HEK293 (cell line): ENCODE data around the gene HK3.

Experiments used
- CTCF ChIA-PET: fragments of 350-600 bp; formaldehyde crosslinking; extraction: SDS; loops from one replicate; lab custom pipeline; 2021; ENCODE audit warnings: antibody characterized with exemption; lab: Yijun Ruan, JAX
- POLR2A ChIA-PET: fragments of 300-600 bp; formaldehyde crosslinking; extraction: SDS; loops from one replicate; lab custom pipeline; 2020; ENCODE audit warnings: antibody characterized with exemption, inconsistent platforms; lab: Yijun Ruan, JAX
- H3K27ac ChIP-seq: fragments of 200-500 bp; sonication (Bioruptor generic); 2 replicates; pipeline ENCODE4 v1.5.1; 2014; ENCODE audit warnings: low read depth, low read length, control low read depth, inconsistent platforms; ENCODE audit errors: extremely low read depth
- H3K36me3 ChIP-seq, 2 experiments: fragments of 200-500 bp in 1 of 2; sonication (Bioruptor generic) in 1 of 2; 1 replicate in 1 of 2; 2 replicates in 1 of 2; pipeline ENCODE4 v1.5.1; 2014 to 2017; ENCODE audit warnings: inconsistent platforms in 2 of 2, low read length in 2 of 2; ENCODE audit not compliant: control insufficient read depth in 2 of 2, insufficient read depth in 1 of 2
- H3K4me1 ChIP-seq: fragments of 200-500 bp; sonication (Bioruptor generic); 2 replicates; pipeline ENCODE4 v1.5.1; 2014; ENCODE audit warnings: mild to moderate bottlenecking, low read length, inconsistent platforms; ENCODE audit not compliant: control insufficient read depth, insufficient read depth
- H3K4me3 ChIP-seq: 2 replicates; pipeline ENCODE4 v1.5.1; 2011; ENCODE audit warnings: low read depth, mild to moderate bottlenecking, control low read depth, low read length, moderate library complexity
- H3K9me3 ChIP-seq: fragments of 200-500 bp; sonication (Bioruptor generic); 2 replicates; pipeline ENCODE4 v1.5.1; 2014; ENCODE audit warnings: low read depth, low read length, inconsistent platforms; ENCODE audit not compliant: control insufficient read depth, insufficient read depth
- OVOL3 ChIP-seq: fragments of 450-650 bp; formaldehyde crosslinking; IDR thresholded peaks from 2 replicates; pipeline ENCODE4 v1.5.1; 2016; ENCODE audit warnings: missing biosample characterization, missing genetic modification characterization
- PBX3 ChIP-seq: sonication (generic); formaldehyde crosslinking; IDR thresholded peaks from 2 replicates; pipeline ENCODE4 v1.8.1; 2022; ENCODE audit warnings: mild to moderate bottlenecking, moderate library complexity, missing genetic modification reagents
- SCRT1 ChIP-seq: fragments of 450-650 bp; formaldehyde crosslinking; IDR thresholded peaks from 2 replicates; pipeline ENCODE4 v1.5.1; 2016; ENCODE audit warnings: missing biosample characterization, missing genetic modification characterization, borderline replicate concordance
- YY2 ChIP-seq: fragments of 450-650 bp; formaldehyde crosslinking; IDR thresholded peaks from 2 replicates; pipeline ENCODE4 v1.5.1; 2016; ENCODE audit warnings: missing biosample characterization, missing genetic modification characterization
- ZBTB21 ChIP-seq: fragments of 450-650 bp; formaldehyde crosslinking; IDR thresholded peaks from 2 replicates; pipeline ENCODE4 v1.5.1; 2017; ENCODE audit warnings: missing biosample characterization, missing genetic modification characterization
- ZNF140 ChIP-seq: fragments of 450-650 bp; formaldehyde crosslinking; IDR thresholded peaks from 2 replicates; pipeline ENCODE4 v1.5.1; 2016; ENCODE audit warnings: missing biosample characterization, missing genetic modification characterization
- ZNF16 ChIP-seq: fragments of 450-650 bp; formaldehyde crosslinking; IDR thresholded peaks from 2 replicates; pipeline ENCODE4 v1.5.1; 2016; ENCODE audit warnings: low read depth, missing biosample characterization, missing genetic modification characterization
- ZNF23 ChIP-seq: fragments of 450-650 bp; formaldehyde crosslinking; IDR thresholded peaks from 2 replicates; pipeline ENCODE4 v1.5.1; 2016; ENCODE audit warnings: missing biosample characterization, missing genetic modification characterization, borderline replicate concordance
- ZNF274 ChIP-seq, 2 experiments: fragments of 200-500 bp in 1 of 2; fragments of 450-650 bp in 1 of 2; sonication (Bioruptor generic) in 1 of 2; formaldehyde crosslinking in 1 of 2; IDR thresholded peaks; 2 replicates each; pipeline versions ENCODE4 v1.5.1 to v1.6.1; 2014 to 2016; ENCODE audit warnings: borderline replicate concordance in 1 of 2, inconsistent platforms in 1 of 2, low read length in 1 of 2, missing biosample characterization in 1 of 2, missing genetic modification characterization in 1 of 2
- ZNF324 ChIP-seq: fragments of 450-650 bp; formaldehyde crosslinking; IDR thresholded peaks from 2 replicates; pipeline ENCODE4 v1.5.1; 2016; ENCODE audit warnings: missing biosample characterization, missing genetic modification characterization
- ZNF350 ChIP-seq: fragments of 450-650 bp; formaldehyde crosslinking; IDR thresholded peaks from 2 replicates; pipeline ENCODE4 v1.5.0; 2017; ENCODE audit warnings: missing biosample characterization, mild to moderate bottlenecking, missing genetic modification characterization
- ZNF394 ChIP-seq: fragments of 450-650 bp; formaldehyde crosslinking; IDR thresholded peaks from 2 replicates; pipeline ENCODE4 v1.5.1; 2016; ENCODE audit warnings: missing biosample characterization, missing genetic modification characterization, mild to moderate bottlenecking, moderate library complexity, borderline replicate concordance
- ZNF544 ChIP-seq: fragments of 450-650 bp; formaldehyde crosslinking; IDR thresholded peaks from 2 replicates; pipeline ENCODE4 v1.5.0; 2017; ENCODE audit warnings: missing biosample characterization, missing genetic modification characterization
- ZNF548 ChIP-seq: fragments of 450-650 bp; formaldehyde crosslinking; IDR thresholded peaks from 2 replicates; pipeline ENCODE4 v1.5.1; 2016; ENCODE audit warnings: missing biosample characterization, missing genetic modification characterization
- ZNF629 ChIP-seq: fragments of 450-650 bp; formaldehyde crosslinking; IDR thresholded peaks from 2 replicates; pipeline ENCODE4 v1.5.1; 2017; ENCODE audit warnings: missing biosample characterization, missing genetic modification characterization
- ZNF692 ChIP-seq: fragments of 450-650 bp; formaldehyde crosslinking; IDR thresholded peaks from 2 replicates; pipeline ENCODE4 v1.5.1; 2016; ENCODE audit warnings: missing biosample characterization, missing genetic modification characterization
- ZNF701 ChIP-seq: fragments of 450-650 bp; formaldehyde crosslinking; IDR thresholded peaks from 2 replicates; pipeline ENCODE4 v1.5.1; 2016; ENCODE audit warnings: missing biosample characterization, missing genetic modification characterization
- ZNF76 ChIP-seq: fragments of 450-650 bp; formaldehyde crosslinking; IDR thresholded peaks from 2 replicates; pipeline ENCODE4; 2016; ENCODE audit warnings: low read depth, missing biosample characterization, missing genetic modification characterization, borderline replicate concordance
- ZNF777 ChIP-seq: fragments of 450-650 bp; formaldehyde crosslinking; IDR thresholded peaks from 2 replicates; pipeline ENCODE4 v1.5.1; 2017; ENCODE audit warnings: missing biosample characterization, missing genetic modification characterization, borderline replicate concordance
- TF ChIP-seq, protein P1 (sequence below): fragments of 450-650 bp; formaldehyde crosslinking; IDR thresholded peaks from 2 replicates; pipeline ENCODE4 v1.5.1; 2016; ENCODE audit warnings: missing biosample characterization, missing genetic modification characterization
- TF ChIP-seq, protein P2 (sequence below): fragments of 450-650 bp; formaldehyde crosslinking; IDR thresholded peaks from 2 replicates; pipeline ENCODE4 v1.5.1; 2017; ENCODE audit warnings: missing biosample characterization, missing genetic modification characterization
- TF ChIP-seq, protein P3 (sequence below): fragments of 450-650 bp; formaldehyde crosslinking; IDR thresholded peaks from 2 replicates; pipeline ENCODE4 v1.5.1; 2017; ENCODE audit warnings: missing biosample characterization, missing genetic modification characterization

HK3 gene

GRCh38 chr5:176883700-176884570 is 15.2 kb downstream of the HK3 start:
- no peak for TF ChIP-seq ZNF324 (tag by site-specific recombination)
- TF ChIP-seq OVOL3 (tag by site-specific recombination), result no peak
- no peak for TF ChIP-seq ZNF544 (tag by site-specific recombination)
- TF ChIP-seq ZBTB21 (tag by site-specific recombination), result no peak
- no peak for TF ChIP-seq ZNF140 (tag by site-specific recombination)
- no peak for TF ChIP-seq ZNF16
- no peak for TF ChIP-seq ZNF548 (tag by site-specific recombination)
- TF ChIP-seq ZNF692 (tag by site-specific recombination), result no peak
- TF ChIP-seq ZNF629 (tag by site-specific recombination), result no peak
- TF ChIP-seq ZNF394, result no peak
- H3K27ac ChIP-seq, result no peak overlapping the region
- CTCF ChIA-PET, result no interaction called here
- H3K4me1 ChIP-seq, result no peaks in the 10 kb centered on the region
- H3K4me3 ChIP-seq, result no peak overlapping the region
- no peaks in the 10 kb centered on the region for H3K36me3 ChIP-seq
- H3K9me3 ChIP-seq, result no peaks in the 10 kb centered on the region
- POLR2A ChIA-PET, result no interaction called here

DNA sequence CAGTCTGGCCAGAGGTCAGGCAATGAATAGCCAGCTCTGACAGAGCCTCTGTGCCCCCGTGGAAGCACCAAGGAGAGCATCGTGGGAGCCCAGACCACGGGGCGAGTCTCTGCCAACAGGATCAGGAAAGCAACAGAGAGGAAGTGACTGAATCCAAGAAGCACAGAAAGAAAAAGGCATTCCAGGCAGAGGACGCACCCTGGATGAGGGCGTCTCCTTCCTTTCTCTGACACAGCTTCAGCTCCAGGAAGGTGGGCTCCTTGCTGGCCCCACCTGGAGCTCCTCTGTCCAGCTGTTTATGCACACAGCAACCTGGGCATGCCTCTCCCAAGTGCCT is 16.6 kb downstream of the HK3 start:
- H3K36me3 ChIP-seq, result no peaks in the 10 kb centered on the region
- H3K9me3 ChIP-seq, result no peaks in the 10 kb centered on the region
- no peak overlapping the region for H3K4me3 ChIP-seq
- TF ChIP-seq SCRT1 (tag by site-specific recombination), result no peak
- TF ChIP-seq ZNF23 (tag by site-specific recombination), result no peak
- TF ChIP-seq ZNF76, result no peak
- TF ChIP-seq ZNF350, result no peak
- TF ChIP-seq, protein P1, sequence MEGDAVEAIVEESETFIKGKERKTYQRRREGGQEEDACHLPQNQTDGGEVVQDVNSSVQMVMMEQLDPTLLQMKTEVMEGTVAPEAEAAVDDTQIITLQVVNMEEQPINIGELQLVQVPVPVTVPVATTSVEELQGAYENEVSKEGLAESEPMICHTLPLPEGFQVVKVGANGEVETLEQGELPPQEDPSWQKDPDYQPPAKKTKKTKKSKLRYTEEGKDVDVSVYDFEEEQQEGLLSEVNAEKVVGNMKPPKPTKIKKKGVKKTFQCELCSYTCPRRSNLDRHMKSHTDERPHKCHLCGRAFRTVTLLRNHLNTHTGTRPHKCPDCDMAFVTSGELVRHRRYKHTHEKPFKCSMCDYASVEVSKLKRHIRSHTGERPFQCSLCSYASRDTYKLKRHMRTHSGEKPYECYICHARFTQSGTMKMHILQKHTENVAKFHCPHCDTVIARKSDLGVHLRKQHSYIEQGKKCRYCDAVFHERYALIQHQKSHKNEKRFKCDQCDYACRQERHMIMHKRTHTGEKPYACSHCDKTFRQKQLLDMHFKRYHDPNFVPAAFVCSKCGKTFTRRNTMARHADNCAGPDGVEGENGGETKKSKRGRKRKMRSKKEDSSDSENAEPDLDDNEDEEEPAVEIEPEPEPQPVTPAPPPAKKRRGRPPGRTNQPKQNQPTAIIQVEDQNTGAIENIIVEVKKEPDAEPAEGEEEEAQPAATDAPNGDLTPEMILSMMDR (tag by site-specific recombination), result no peak
- H3K4me1 ChIP-seq, result no peaks in the 10 kb centered on the region
- ChIA-PET CTCF (interaction anchor here (0.7 to 1.1 kb wide), 2 partner anchors 18 to 190 kb away, joined by 3 read pairs; no protein-coding TSS in a partner anchor), POLR2A (interaction anchor here (0.6 kb wide), 1 partner anchor 19 kb away, joined by 7 read pairs; no protein-coding TSS in a partner anchor)
- no peak overlapping the region for H3K27ac ChIP-seq

GRCh38 chr5:176881816-176882566 is 17.2 kb downstream of the HK3 start:
- ChIA-PET CTCF (interaction anchor here (0.7 to 1.1 kb wide), 2 partner anchors 19 to 190 kb away, joined by 3 read pairs; no protein-coding TSS in a partner anchor), POLR2A (interaction anchor here (0.6 kb wide), 1 partner anchor 20 kb away, joined by 7 read pairs; no protein-coding TSS in a partner anchor)
- Histone ChIP-seq H3K4me3 (no peak overlapping the region), H3K36me3 (no peaks in the 10 kb centered on the region), H3K4me1 (no peaks in the 10 kb centered on the region), H3K9me3 (no peaks in the 10 kb centered on the region), H3K27ac (no peak overlapping the region)
- TF ChIP-seq PBX3 (CRISPR knock-in tag) (no peak), ZNF16 (no peak), ZBTB21 (tag by site-specific recombination) (no peak), ZNF777 (tag by site-specific recombination) (no peak), YY2 (tag by site-specific recombination) (no peak), ZNF274 (IDR thresholded peaks at IDR 0.05; ENCODE audit: low read length) (no peak), ZNF274 (tag by site-specific recombination; IDR thresholded peaks at IDR 0.05; ENCODE audit: borderline replicate concordance) (no peak), ZNF701 (tag by site-specific recombination) (no peak)
- TF ChIP-seq, protein P2, sequence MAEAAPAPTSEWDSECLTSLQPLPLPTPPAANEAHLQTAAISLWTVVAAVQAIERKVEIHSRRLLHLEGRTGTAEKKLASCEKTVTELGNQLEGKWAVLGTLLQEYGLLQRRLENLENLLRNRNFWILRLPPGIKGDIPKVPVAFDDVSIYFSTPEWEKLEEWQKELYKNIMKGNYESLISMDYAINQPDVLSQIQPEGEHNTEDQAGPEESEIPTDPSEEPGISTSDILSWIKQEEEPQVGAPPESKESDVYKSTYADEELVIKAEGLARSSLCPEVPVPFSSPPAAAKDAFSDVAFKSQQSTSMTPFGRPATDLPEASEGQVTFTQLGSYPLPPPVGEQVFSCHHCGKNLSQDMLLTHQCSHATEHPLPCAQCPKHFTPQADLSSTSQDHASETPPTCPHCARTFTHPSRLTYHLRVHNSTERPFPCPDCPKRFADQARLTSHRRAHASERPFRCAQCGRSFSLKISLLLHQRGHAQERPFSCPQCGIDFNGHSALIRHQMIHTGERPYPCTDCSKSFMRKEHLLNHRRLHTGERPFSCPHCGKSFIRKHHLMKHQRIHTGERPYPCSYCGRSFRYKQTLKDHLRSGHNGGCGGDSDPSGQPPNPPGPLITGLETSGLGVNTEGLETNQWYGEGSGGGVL (tag by site-specific recombination), result no peak
- TF ChIP-seq, protein P3, sequence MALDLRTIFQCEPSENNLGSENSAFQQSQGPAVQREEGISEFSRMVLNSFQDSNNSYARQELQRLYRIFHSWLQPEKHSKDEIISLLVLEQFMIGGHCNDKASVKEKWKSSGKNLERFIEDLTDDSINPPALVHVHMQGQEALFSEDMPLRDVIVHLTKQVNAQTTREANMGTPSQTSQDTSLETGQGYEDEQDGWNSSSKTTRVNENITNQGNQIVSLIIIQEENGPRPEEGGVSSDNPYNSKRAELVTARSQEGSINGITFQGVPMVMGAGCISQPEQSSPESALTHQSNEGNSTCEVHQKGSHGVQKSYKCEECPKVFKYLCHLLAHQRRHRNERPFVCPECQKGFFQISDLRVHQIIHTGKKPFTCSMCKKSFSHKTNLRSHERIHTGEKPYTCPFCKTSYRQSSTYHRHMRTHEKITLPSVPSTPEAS (tag by site-specific recombination), result no peak
